Activated B cell treated with CpG ODN at 0.5 μM for 24 hours (primary cell): ENCODE results near the gene CTNNA2. TPM values are rescaled to one million over a fixed set of nuclear protein-coding genes. Genes with fewer than 3 reads are reported as not detected.

Source experiments
- ATAC-seq: fragments of 200-7000 bp; cut with Tn5 transposase; one replicate; pipeline ENCODE4 v1.10.0; 2021; ENCODE audit warnings: low read depth, mild to moderate bottlenecking, moderate library complexity
- CTCF ChIA-PET: fragments of 350-600 bp; sonication (Branson Sonifier 250); formaldehyde crosslinking; loops from one replicate; lab custom pipeline; 2021; ENCODE audit warnings: antibody characterized with exemption; lab: Charles Lee
- POLR2A ChIA-PET: fragments of 350-600 bp; sonication (Branson Sonifier 250); formaldehyde crosslinking; loops from one replicate; lab custom pipeline; 2021; ENCODE audit warnings: antibody characterized with exemption; lab: Charles Lee
- DNase-seq: peaks from one replicate; pipeline ENCODE4 v3.0.0; 2022
- H3K27ac Mint-ChIP-seq: one replicate; pipeline ENCODE4 v1.8.0; 2020; ENCODE audit warnings: mixed read lengths
- H3K27me3 Mint-ChIP-seq: one replicate; pipeline ENCODE4 v1.8.0; 2021; ENCODE audit warnings: mixed read lengths
- H3K36me3 Mint-ChIP-seq: one replicate; pipeline ENCODE4 v1.8.0; 2021; ENCODE audit warnings: low read depth, mixed read lengths
- H3K4me1 Mint-ChIP-seq: one replicate; pipeline ENCODE4 v1.8.0; 2021; ENCODE audit warnings: mixed read lengths
- H3K4me3 Mint-ChIP-seq: one replicate; pipeline ENCODE4 v1.8.0; 2020; ENCODE audit warnings: mild to moderate bottlenecking, mixed read lengths
- H3K9me3 Mint-ChIP-seq: one replicate; pipeline ENCODE4 v1.8.0; 2020; ENCODE audit warnings: mixed read lengths
- intact Hi-C: fragments of 100-400 bp; cut with micrococcal nuclease; formaldehyde crosslinking; loops from one replicate; pipeline ENCODE4 v1.15.1; 2024
- total RNA-seq: library from RNA; stranded (reverse); gene quantifications from 2 replicates; pipeline ENCODE4 v1.2.3, GENCODE V29; 2022
- TF ChIP-seq, protein P1 (sequence below): fragments of 200-600 bp; IDR thresholded peaks from one replicate; pipeline ENCODE4 v1.8.0; 2022; ENCODE audit warnings: antibody characterized with exemption, mild to moderate bottlenecking

The CTNNA2 gene
- total RNA-seq, 1 donor from 2014 or later = not detected

DNA sequence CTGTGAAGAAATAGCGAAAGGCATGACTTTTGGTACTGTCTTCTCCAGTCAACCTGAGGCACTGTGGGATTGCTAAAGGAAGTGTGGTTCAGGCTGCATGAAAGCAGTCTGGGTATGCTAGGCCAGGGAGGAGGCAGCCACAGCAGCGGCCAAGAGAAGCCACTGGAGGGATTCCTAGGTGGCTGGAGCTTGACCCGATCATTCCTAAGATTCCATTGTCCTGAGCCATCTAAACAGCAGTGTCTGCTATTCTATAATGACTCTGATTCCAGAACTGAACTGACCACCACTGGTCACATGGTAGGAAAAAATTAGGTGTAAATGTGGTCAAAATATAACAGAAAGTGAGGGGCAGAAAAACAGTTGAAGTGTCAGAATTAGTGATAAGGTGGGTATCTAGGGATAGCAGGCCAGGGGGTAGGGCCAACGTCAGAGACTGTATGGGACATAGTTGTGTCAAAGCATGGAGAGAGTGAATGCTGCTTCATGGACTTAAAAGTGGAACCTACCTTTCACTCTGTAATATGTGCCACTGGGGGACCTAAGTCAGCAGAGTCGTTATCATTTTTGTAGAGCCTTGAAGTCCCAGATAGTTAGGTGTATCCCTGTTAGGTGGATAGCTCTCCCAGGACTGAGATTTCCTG, 204.6 kb downstream of the CTNNA2 start:
- ChIA-PET CTCF (no interaction called here), POLR2A (no interaction called here)
- intact Hi-C loops = no loop called here
- TF ChIP-seq, protein P1, sequence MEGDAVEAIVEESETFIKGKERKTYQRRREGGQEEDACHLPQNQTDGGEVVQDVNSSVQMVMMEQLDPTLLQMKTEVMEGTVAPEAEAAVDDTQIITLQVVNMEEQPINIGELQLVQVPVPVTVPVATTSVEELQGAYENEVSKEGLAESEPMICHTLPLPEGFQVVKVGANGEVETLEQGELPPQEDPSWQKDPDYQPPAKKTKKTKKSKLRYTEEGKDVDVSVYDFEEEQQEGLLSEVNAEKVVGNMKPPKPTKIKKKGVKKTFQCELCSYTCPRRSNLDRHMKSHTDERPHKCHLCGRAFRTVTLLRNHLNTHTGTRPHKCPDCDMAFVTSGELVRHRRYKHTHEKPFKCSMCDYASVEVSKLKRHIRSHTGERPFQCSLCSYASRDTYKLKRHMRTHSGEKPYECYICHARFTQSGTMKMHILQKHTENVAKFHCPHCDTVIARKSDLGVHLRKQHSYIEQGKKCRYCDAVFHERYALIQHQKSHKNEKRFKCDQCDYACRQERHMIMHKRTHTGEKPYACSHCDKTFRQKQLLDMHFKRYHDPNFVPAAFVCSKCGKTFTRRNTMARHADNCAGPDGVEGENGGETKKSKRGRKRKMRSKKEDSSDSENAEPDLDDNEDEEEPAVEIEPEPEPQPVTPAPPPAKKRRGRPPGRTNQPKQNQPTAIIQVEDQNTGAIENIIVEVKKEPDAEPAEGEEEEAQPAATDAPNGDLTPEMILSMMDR = no peak
- H3K9me3 Mint-ChIP-seq = peaks cover 3% of the 10 kb centered on the region
- no peaks in the 10 kb centered on the region for H3K27me3 Mint-ChIP-seq
- no peak overlapping the region for H3K27ac Mint-ChIP-seq
- DNase-seq (no peak), ATAC-seq (no peak)
- H3K4me3 Mint-ChIP-seq = no peak overlapping the region
- H3K4me1 Mint-ChIP-seq = no peaks in the 10 kb centered on the region
- H3K36me3 Mint-ChIP-seq = no peaks in the 10 kb centered on the region

DNA sequence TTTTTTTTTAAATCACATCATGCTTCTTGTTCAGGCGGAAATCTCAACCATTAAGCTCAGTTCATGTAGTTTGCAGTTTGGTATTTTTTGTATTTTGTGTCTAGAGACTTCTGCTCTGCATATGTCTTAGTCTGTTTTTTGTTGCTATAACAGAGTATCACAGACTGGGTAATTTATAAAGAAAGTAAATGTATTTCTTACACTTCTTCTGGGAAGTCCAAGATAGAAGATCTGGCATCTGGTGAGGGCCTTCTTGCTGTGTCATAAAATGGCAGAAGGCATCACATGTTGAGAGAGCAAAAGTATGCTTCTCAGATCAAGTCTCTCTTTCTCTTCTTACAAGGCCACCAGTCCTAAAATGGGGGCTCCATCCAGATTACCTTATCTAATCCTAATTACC, 208.2 kb downstream of the CTNNA2 start:
- ChIA-PET POLR2A (no interaction called here), CTCF (interaction anchor here (0.6 kb wide), 1 partner anchor 358 kb away, joined by 3 read pairs; no protein-coding TSS in a partner anchor)
- Mint-ChIP-seq H3K9me3 (peaks cover 4% of the 10 kb centered on the region), H3K4me3 (no peak overlapping the region), H3K27me3 (no peaks in the 10 kb centered on the region), H3K4me1 (no peaks in the 10 kb centered on the region), H3K36me3 (no peaks in the 10 kb centered on the region), H3K27ac (no peak overlapping the region)
- TF ChIP-seq, protein P1 = no peak
- DNase-seq (no peak), ATAC-seq (no peak)
- intact Hi-C loops = no loop called here

DNA sequence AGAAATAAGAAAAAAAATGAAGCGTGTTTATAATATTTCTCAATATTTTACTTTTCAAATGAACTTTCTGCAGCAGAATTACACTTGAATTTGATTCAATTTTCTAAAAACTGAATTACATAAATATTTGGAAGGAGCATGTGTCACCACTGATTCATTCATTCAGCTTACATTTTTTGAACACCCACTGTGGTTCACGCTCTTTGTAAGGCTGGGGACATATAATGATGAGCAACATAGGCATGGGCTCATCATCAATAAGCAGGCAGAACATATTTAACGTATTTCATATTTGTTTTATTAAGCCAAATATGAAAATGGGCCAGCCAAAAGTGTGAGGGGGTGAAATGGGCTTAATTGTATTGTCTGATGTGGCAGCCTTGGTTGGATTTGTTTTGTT, 209.1 kb downstream of the CTNNA2 start:
- Mint-ChIP-seq H3K27me3 (no peaks in the 10 kb centered on the region), H3K4me1 (no peaks in the 10 kb centered on the region), H3K4me3 (no peak overlapping the region), H3K36me3 (no peaks in the 10 kb centered on the region), H3K27ac (no peak overlapping the region), H3K9me3 (peaks cover 4% of the 10 kb centered on the region)
- ChIA-PET CTCF (no interaction called here), POLR2A (no interaction called here)
- ATAC-seq = no peak
- DNase-seq = no peak
- TF ChIP-seq, protein P1 = no peak
- intact Hi-C loops = no loop called here

DNA sequence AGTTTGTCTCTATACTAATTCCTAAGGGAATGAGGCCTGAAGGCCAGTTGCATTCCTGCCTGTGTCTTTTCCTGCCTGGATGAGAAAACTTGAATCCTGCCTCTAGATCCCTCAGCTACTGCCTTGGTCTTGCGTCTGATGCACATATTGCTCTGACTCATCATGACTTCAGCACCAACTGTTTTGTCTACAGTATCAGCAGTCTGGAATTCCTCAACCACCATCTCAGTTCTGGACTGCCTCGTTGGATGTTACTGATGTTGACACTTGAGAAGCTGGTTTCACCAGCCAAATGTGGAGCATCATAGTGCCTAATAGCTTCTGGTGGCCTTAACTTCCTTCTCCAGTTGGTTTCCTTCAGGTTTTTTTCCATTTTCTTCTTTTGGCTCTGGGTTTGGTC, 211.0 kb downstream of the CTNNA2 start:
- TF ChIP-seq, protein P1 = no peak
- no peak overlapping the region for H3K4me3 Mint-ChIP-seq
- H3K27me3 Mint-ChIP-seq = no peaks in the 10 kb centered on the region
- ChIA-PET POLR2A (no interaction called here), CTCF (no interaction called here)
- DNase-seq = no peak
- no peaks in the 10 kb centered on the region for H3K4me1 Mint-ChIP-seq
- no peak overlapping the region for H3K27ac Mint-ChIP-seq
- intact Hi-C loops = no loop called here
- ATAC-seq = no peak
- H3K36me3 Mint-ChIP-seq = no peaks in the 10 kb centered on the region
- peaks cover 4% of the 10 kb centered on the region for H3K9me3 Mint-ChIP-seq

DNA sequence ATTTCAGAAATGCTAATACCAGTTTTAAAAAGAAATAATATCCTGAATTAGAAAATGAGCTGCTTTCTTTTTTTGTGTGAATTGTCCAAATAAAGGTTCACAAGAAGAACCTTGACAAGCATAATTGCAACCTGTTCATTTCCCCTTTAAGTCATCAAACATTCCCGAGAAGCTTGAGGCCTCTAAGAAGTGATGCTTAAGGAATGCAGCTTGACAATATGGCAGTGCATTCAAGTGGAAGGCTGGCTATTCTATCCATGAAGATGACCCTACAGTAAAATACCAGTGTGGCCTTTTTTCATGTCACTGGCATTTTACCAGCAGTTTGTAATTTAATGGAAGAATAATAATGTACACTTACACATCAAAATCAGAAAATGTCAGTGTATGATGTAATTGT, 216.7 kb downstream of the CTNNA2 start:
- ChIA-PET POLR2A (no interaction called here), CTCF (no interaction called here)
- intact Hi-C loops = no loop called here
- TF ChIP-seq, protein P1 = no peak
- Mint-ChIP-seq H3K9me3 (no peaks in the 10 kb centered on the region), H3K4me3 (no peak overlapping the region), H3K27me3 (no peaks in the 10 kb centered on the region), H3K4me1 (no peaks in the 10 kb centered on the region), H3K27ac (no peak overlapping the region), H3K36me3 (no peaks in the 10 kb centered on the region)
- DNase-seq = no peak
- ATAC-seq = no peak
